Measurements from ENCODE around the gene CATSPER3. TPM values are rescaled to one million over a fixed set of nuclear protein-coding genes. Genes with fewer than 3 reads are reported as not detected.
A peak's percentile ranks its signal among the peaks of the same experiment; 100 is the strongest.
"Not testable (repeated sequence)": the region's sequence is repeated elsewhere in the genome, so short reads cannot be mapped to it uniquely, and the experiment has no call there.

CATSPER3 gene
- total and polyA plus RNA-seq, 9 donors = 0.25 to 0.86 (median 0.55) TPM

DNA sequence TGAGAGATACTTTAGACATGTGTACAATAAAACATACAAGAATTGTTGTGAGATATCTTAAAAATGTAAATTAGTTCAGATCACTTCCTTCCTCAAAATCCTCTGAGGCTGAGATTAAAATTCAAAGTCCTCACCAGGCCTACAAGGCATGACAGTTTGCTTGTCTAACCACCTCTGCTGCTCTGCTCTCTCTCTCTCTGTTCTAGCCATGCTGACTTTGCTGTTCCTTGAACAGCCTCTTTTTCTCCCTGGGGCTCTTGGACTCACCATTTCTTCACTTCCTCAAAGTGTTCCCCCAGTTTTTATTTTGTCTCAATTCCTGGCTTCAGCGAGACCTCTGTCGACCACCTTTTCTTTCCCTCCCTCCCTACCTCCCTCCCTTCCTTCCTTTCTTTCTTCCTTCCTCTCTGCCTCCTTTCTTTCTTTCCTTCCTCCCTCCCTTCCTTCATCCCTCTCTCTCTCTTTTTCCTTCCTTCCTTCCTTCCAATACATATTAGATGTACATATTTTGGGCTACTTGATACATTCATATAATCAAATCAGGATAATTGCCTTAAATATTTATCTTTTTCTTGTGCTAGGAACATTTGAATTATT is 27.0 kb downstream of the CATSPER3 start:
- peak; percentile 18 for DNase-seq
- no peaks in the 10 kb centered on the region for H3K36me3 ChIP-seq (ENCODE audit: control insufficient read depth, insufficient read depth, low read length)
- H3K9me3 ChIP-seq (replicated peaks; ENCODE audit: control insufficient read depth, low read depth, low read length) = no peaks in the 10 kb centered on the region
- WGBS (ENCODE audit: insufficient coverage) = 74% methylated on average over 2 of the region's 2 CpGs
- no peaks in the 10 kb centered on the region for H3K4me1 ChIP-seq (ENCODE audit: control insufficient read depth, insufficient read depth, low read length)
- no peaks in the 10 kb centered on the region for H3K27me3 ChIP-seq (ENCODE audit: control insufficient read depth, insufficient read depth, low read length)
- H3K4me3 ChIP-seq (ENCODE audit: low read length) = no peak overlapping the region
- no peak overlapping the region for H3K27ac ChIP-seq (ENCODE audit: low read length)

DNA sequence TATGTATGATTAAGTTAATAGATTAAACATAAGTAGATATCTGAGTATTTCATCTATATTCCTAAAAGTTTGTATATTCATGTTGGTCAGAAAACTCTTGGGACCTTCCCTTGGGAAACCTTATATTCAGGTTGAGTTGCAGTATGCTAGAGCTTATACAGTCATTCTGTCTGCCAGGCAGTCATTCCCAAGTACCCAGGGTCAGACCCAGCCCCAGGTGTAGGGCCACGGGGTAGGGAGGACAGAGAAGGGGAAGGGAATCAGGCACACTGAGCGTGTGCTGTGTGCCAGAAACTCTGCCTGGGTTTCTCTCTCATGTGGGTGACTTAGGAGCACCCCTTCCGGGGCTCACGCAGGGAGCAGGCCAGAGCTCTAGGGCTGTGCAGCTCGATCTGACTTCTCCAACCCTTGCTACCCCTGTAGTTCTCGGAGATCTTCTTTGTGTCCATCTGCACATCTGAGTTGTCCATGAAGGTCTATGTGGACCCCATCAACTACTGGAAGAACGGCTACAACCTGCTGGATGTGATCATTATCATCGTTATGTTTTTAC is 28.2 kb downstream of the CATSPER3 start:
- H3K4me3 ChIP-seq (ENCODE audit: low read length) = no peak overlapping the region
- WGBS (ENCODE audit: insufficient coverage) = 92% methylated on average over 7 of the region's 8 CpGs
- no peak for DNase-seq

DNA sequence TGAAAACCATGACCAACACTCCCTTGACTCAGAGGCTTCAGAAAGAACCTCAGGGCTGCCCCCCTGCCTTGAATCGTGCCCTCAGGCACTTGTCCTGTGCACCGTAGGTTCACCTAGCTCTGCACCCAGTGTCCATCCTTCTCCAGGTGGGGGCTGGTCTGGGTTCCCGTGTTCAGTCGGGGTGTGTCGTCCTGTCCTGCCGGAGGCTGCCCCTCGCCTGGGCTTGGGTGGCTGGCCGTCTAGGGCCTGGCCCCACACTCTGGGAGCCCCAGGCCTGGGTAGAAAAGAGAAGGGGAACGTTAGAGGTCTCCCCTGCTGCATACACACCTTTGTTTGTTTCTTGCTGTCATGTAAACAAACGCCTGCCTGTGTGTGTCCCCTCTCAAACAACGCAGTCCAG is 29.3 kb downstream of the CATSPER3 start:
- WGBS (ENCODE audit: insufficient coverage) = 60% methylated on average over 4 of the region's 11 CpGs
- Histone ChIP-seq H3K27ac (ENCODE audit: low read length) (no peak overlapping the region), H3K9me3 (replicated peaks; ENCODE audit: control insufficient read depth, low read depth, low read length) (no peaks in the 10 kb centered on the region), H3K27me3 (ENCODE audit: control insufficient read depth, insufficient read depth, low read length) (no peaks in the 10 kb centered on the region), H3K4me1 (ENCODE audit: control insufficient read depth, insufficient read depth, low read length) (no peaks in the 10 kb centered on the region), H3K4me3 (ENCODE audit: low read length) (no peak overlapping the region), H3K36me3 (ENCODE audit: control insufficient read depth, insufficient read depth, low read length) (no peaks in the 10 kb centered on the region)
- DNase-seq = no peak

More for the DNA sequence above, 28.2 kb downstream of the CATSPER3 start:
- Histone ChIP-seq H3K27me3 (ENCODE audit: control insufficient read depth, insufficient read depth, low read length) (no peaks in the 10 kb centered on the region), H3K9me3 (replicated peaks; ENCODE audit: control insufficient read depth, low read depth, low read length) (no peaks in the 10 kb centered on the region), H3K27ac (ENCODE audit: low read length) (no peak overlapping the region), H3K4me1 (ENCODE audit: control insufficient read depth, insufficient read depth, low read length) (no peaks in the 10 kb centered on the region), H3K36me3 (ENCODE audit: control insufficient read depth, insufficient read depth, low read length) (no peaks in the 10 kb centered on the region)

DNA sequence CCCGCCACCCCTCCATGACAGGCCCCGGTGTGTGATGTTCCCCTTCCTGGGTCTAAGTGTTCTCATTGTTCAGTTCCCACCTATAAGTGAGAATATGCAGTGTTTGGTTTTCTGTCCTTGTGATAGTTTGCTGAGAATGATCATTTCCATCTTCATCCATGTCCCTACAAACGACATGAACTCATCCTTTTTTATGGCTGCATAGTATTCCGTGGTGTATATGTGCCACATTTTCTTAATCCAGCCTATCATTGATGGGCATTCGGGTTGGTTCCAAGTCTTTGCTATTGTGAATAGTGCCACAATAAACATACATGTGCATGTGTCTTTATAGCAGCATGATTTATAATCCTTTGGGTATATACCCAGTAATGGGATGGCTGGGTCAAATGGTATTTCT is 30.4 kb downstream of the CATSPER3 start:
- H3K27ac ChIP-seq (ENCODE audit: low read length); H3K4me3 ChIP-seq (ENCODE audit: low read length); H3K4me1 ChIP-seq (ENCODE audit: control insufficient read depth, insufficient read depth, low read length); H3K36me3 ChIP-seq (ENCODE audit: control insufficient read depth, insufficient read depth, low read length); DNase-seq; H3K9me3 ChIP-seq (replicated peaks; ENCODE audit: control insufficient read depth, low read depth, low read length); H3K27me3 ChIP-seq (ENCODE audit: control insufficient read depth, insufficient read depth, low read length): not testable (repeated sequence)
- WGBS (ENCODE audit: insufficient coverage) = no CpG with 5 or more reads among the region's 5 CpGs

DNA sequence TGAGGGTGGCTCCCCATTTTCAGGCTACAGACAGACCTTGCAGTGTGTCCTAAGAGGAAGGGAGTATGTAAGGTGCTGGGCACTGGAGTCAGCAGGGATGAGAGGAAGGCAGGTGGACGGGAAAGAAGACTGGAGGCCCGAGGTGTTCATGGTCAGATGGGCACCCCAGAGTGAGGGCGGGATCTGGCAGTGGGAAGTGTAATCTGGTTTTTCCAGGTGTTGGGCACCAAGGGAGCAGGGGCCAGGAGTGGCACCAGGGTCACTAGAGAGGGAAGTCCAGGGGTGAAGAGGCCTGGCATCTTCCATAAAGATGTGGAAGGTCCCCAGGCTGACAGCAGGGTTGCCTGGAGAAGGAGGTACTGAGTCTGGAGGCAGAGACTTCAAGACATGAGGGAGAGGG is 36.7 kb downstream of the CATSPER3 start:
- no peak overlapping the region for H3K4me3 ChIP-seq (ENCODE audit: low read length)
- H3K36me3 ChIP-seq (ENCODE audit: control insufficient read depth, insufficient read depth, low read length) = no peaks in the 10 kb centered on the region
- H3K27me3 ChIP-seq (ENCODE audit: control insufficient read depth, insufficient read depth, low read length) = no peaks in the 10 kb centered on the region
- WGBS (ENCODE audit: insufficient coverage) = 93% methylated on average over 3 of the region's 3 CpGs
- H3K9me3 ChIP-seq (replicated peaks; ENCODE audit: control insufficient read depth, low read depth, low read length) = no peaks in the 10 kb centered on the region
- DNase-seq = no peak
- no peak overlapping the region for H3K27ac ChIP-seq (ENCODE audit: low read length)
- no peaks in the 10 kb centered on the region for H3K4me1 ChIP-seq (ENCODE audit: control insufficient read depth, insufficient read depth, low read length)

DNA sequence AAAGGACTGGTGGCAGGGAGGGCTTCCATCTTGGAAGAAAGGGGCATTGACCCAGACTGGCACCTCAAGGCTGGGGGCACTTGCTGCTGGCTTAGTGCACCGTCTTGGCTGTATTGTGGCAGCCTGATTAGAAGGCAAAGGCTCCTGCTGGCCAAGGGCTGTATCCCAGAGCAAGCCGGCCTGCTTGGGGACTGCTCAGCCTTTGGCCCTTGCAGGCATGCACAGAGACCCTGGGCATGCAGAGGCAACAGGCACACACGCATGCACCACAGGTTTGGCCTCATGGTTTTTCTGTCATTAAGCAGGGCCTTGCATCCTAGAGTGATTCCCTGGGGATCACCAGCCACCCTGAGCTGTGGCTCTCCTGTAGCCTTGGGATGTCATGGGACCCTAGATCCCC is 37.4 kb downstream of the CATSPER3 start:
- Histone ChIP-seq H3K4me3 (ENCODE audit: low read length) (no peak overlapping the region), H3K9me3 (replicated peaks; ENCODE audit: control insufficient read depth, low read depth, low read length) (no peaks in the 10 kb centered on the region), H3K27ac (ENCODE audit: low read length) (no peak overlapping the region), H3K4me1 (ENCODE audit: control insufficient read depth, insufficient read depth, low read length) (no peaks in the 10 kb centered on the region), H3K36me3 (ENCODE audit: control insufficient read depth, insufficient read depth, low read length) (no peaks in the 10 kb centered on the region), H3K27me3 (ENCODE audit: control insufficient read depth, insufficient read depth, low read length) (no peaks in the 10 kb centered on the region)
- DNase-seq = no peak
- WGBS (ENCODE audit: insufficient coverage) = 92% methylated on average over 3 of the region's 3 CpGs

DNA sequence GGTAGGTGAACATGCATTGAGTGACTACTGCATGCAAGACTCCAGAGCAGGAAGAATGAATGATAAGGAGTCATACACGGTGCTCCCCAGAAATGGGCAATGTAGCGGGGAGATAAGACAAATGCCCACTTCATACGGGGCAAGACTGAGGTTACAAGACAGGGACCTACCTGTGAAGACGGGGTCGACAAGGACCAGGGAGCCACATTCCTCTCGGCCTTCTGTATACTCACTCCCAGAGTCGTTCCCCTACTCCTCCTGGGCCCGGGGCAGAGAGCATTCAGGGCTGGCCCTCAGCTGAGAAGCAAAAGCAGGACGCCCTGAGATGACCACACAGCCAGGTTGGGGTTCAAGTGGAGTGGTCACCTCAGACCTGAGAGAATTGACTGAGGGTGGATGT is 39.6 kb downstream of the CATSPER3 start:
- no peaks in the 10 kb centered on the region for H3K9me3 ChIP-seq (replicated peaks; ENCODE audit: control insufficient read depth, low read depth, low read length)
- H3K4me1 ChIP-seq (ENCODE audit: control insufficient read depth, insufficient read depth, low read length) = peaks cover under 1% of the 10 kb centered on the region
- 100% methylated on average over 3 of the region's 9 CpGs for WGBS (ENCODE audit: insufficient coverage)
- H3K27ac ChIP-seq (ENCODE audit: low read length) = no peak overlapping the region
- DNase-seq = no peak
- H3K36me3 ChIP-seq (ENCODE audit: control insufficient read depth, insufficient read depth, low read length) = no peaks in the 10 kb centered on the region
- H3K4me3 ChIP-seq (ENCODE audit: low read length) = no peak overlapping the region
- no peaks in the 10 kb centered on the region for H3K27me3 ChIP-seq (ENCODE audit: control insufficient read depth, insufficient read depth, low read length)

DNA sequence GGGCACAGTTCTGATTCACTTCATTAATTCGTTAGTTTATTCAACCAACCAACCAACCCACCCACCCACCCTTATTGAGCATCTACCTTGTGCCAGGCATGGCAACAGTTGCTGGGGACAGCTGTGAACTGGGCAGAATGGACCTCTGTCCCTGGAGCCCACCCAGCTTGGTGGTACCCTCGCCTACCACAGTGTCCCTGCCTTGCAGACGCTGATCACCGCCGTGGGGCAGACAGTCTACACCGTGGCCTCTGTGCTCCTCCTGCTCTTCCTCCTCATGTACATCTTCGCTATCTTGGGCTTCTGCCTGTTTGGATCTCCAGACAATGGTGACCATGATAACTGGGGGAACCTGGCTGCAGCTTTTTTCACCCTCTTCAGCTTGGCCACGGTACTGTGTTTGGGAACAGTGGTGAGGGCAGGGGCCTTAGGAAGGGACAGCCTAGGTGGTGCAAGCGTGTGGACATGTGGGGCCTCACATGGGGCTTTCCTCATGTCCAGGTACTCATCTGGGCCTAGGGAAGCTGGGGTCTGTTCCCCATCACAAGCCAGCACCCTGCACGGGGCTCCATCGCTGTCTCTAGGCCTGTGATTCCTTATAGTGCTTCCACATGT is 40.1 kb downstream of the CATSPER3 start:
- H3K4me3 ChIP-seq (ENCODE audit: low read length) = no peak overlapping the region
- no peaks in the 10 kb centered on the region for H3K9me3 ChIP-seq (replicated peaks; ENCODE audit: control insufficient read depth, low read depth, low read length)
- H3K27ac ChIP-seq (ENCODE audit: low read length) = no peak overlapping the region
- peaks cover 6% of the 10 kb centered on the region for H3K4me1 ChIP-seq (ENCODE audit: control insufficient read depth, insufficient read depth, low read length)
- no peak for DNase-seq
- H3K36me3 ChIP-seq (ENCODE audit: control insufficient read depth, insufficient read depth, low read length) = no peaks in the 10 kb centered on the region
- 62% methylated on average over 6 of the region's 11 CpGs for WGBS (ENCODE audit: insufficient coverage)
- H3K27me3 ChIP-seq (ENCODE audit: control insufficient read depth, insufficient read depth, low read length) = no peaks in the 10 kb centered on the region

DNA sequence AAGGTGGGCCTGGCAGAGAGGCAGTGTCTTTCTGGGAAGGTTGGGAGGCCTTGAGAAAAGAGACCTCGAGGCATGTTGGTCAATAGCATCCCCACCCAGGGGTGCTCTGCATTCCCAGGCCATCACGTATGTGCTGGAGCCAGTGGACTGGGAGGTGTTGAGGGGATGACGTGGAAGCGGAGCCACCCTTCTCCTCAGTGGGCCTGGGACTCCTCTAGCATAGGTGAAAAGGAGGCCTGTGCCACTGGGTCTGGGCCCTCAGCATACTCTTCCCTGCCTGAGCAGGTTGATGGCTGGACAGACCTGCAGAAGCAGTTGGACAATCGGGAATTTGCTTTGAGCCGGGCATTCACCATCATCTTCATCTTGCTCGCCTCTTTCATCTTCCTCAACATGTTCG is 40.8 kb downstream of the CATSPER3 start:
- no peak overlapping the region for H3K4me3 ChIP-seq (ENCODE audit: low read length)
- WGBS (ENCODE audit: insufficient coverage) = 100% methylated on average over 3 of the region's 8 CpGs
- no peaks in the 10 kb centered on the region for H3K36me3 ChIP-seq (ENCODE audit: control insufficient read depth, insufficient read depth, low read length)
- no peaks in the 10 kb centered on the region for H3K27me3 ChIP-seq (ENCODE audit: control insufficient read depth, insufficient read depth, low read length)
- H3K9me3 ChIP-seq (replicated peaks; ENCODE audit: control insufficient read depth, low read depth, low read length) = no peaks in the 10 kb centered on the region
- no peak overlapping the region for H3K27ac ChIP-seq (ENCODE audit: low read length)
- H3K4me1 ChIP-seq (ENCODE audit: control insufficient read depth, insufficient read depth, low read length) = peaks cover 13% of the 10 kb centered on the region
- no peak for DNase-seq

DNA sequence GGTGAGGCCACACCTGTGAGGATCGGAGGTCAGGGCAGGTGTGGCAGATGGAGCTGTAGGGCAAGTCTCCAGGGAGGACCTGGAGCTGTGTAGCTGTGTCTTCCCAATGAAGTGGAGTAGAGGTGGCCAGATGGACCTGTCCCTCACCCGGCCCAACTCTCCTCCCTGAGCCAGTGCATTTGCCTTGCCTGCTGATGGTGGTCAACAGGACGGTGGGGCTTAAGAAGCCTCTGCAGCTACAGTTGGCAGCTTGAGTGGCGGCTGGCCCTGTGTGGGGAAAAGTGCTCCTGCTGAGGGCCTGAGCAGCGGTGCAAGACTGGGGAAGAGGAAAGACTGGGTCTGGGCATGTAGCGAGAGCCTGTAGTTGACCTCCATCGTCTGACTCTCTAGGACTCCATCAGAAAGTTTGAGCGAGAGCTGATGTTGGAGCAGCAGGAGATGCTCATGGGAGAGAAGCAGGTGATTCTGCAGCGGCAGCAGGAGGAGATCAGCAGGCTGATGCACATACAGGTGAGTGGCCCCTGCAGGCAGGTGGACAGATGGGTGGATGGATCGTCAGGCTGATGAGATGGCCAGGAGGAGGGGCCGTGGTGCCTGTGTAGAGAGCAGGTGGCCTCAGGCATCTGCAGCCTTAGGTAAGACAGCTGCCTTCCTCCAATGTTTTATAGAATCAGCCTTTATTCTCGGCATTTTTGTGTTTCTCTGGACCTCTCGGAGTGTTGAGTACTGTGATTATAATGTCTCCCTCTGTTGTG is 41.5 kb downstream of the CATSPER3 start:
- no peaks in the 10 kb centered on the region for H3K27me3 ChIP-seq (ENCODE audit: control insufficient read depth, insufficient read depth, low read length)
- 93% methylated on average over 9 of the region's 13 CpGs for WGBS (ENCODE audit: insufficient coverage)
- no peaks in the 10 kb centered on the region for H3K9me3 ChIP-seq (replicated peaks; ENCODE audit: control insufficient read depth, low read depth, low read length)
- DNase-seq = no peak
- H3K36me3 ChIP-seq (ENCODE audit: control insufficient read depth, insufficient read depth, low read length) = no peaks in the 10 kb centered on the region
- H3K27ac ChIP-seq (ENCODE audit: low read length) = no peak overlapping the region
- H3K4me1 ChIP-seq (ENCODE audit: control insufficient read depth, insufficient read depth, low read length) = peaks cover 19% of the 10 kb centered on the region
- H3K4me3 ChIP-seq (ENCODE audit: low read length) = no peak overlapping the region
